Neural progenitor cell (in vitro differentiated cells): ENCODE measurements around the gene RHOBTB3. TPM values are rescaled to one million over a fixed set of nuclear protein-coding genes. Genes with fewer than 3 reads are reported as not detected.

Source experiments
- DNase-seq: peaks from one replicate; pipeline ENCODE4 v3.0.0-alpha.2; 2016; ENCODE audit warnings: low spot score
- H2AFZ ChIP-seq: fragments of 200-600 bp; sonication (generic); replicated peaks from 2 replicates; pipeline ENCODE4 v1.6.1; 2016; ENCODE audit warnings: antibody characterized with exemption
- H3F3A ChIP-seq: fragments of 200-600 bp; sonication (generic); 2 replicates; pipeline ENCODE4 v1.6.1; 2016; ENCODE audit warnings: antibody characterized with exemption, low read depth
- H3K27ac ChIP-seq: fragments of 200-600 bp; sonication (generic); 2 replicates; pipeline ENCODE4 v1.5.1; 2016; ENCODE audit warnings: mild to moderate bottlenecking
- H3K27me3 ChIP-seq: fragments of 200-600 bp; sonication (generic); 2 replicates; pipeline ENCODE4 v1.6.1; 2016; ENCODE audit warnings: mild to moderate bottlenecking, moderate library complexity
- H3K36me3 ChIP-seq: fragments of 200-600 bp; sonication (generic); 2 replicates; pipeline ENCODE4 v1.5.1; 2016
- H3K4me1 ChIP-seq: fragments of 200-600 bp; sonication (generic); 2 replicates; pipeline ENCODE4 v1.6.1; 2016; ENCODE audit warnings: mixed run types
- H3K4me2 ChIP-seq: fragments of 200-600 bp; sonication (generic); 2 replicates; pipeline ENCODE4 v1.6.1; 2016
- H3K4me3 ChIP-seq: fragments of 200-600 bp; sonication (generic); 2 replicates; pipeline ENCODE4 v1.5.1; 2016
- H3K79me2 ChIP-seq: fragments of 200-600 bp; sonication (generic); 2 replicates; pipeline ENCODE4 v1.6.1; 2016; ENCODE audit warnings: low read depth
- H3K9ac ChIP-seq: fragments of 200-600 bp; sonication (generic); 2 replicates; pipeline ENCODE4 v1.6.1; 2016
- H3K9me3 ChIP-seq: fragments of 200-600 bp; sonication (generic); 2 replicates; pipeline ENCODE4 v1.5.1; 2016; ENCODE audit warnings: low read depth
- H4K20me1 ChIP-seq: fragments of 200-600 bp; sonication (generic); 2 replicates; pipeline ENCODE4 v1.6.1; 2016; ENCODE audit warnings: low read depth
- H3K27ac Mint-ChIP-seq: 3 replicates; pipeline ENCODE4 v1.8.0; 2021; ENCODE audit warnings: mixed read lengths
- H3K27me3 Mint-ChIP-seq: 2 replicates; pipeline ENCODE4 v1.8.0; 2022; ENCODE audit warnings: low read depth, mild to moderate bottlenecking, inconsistent platforms, moderate library complexity, mixed read lengths; ENCODE audit not compliant: insufficient read depth
- H3K36me3 Mint-ChIP-seq: 3 replicates; pipeline ENCODE4 v1.8.0; 2021; ENCODE audit warnings: mixed read lengths
- H3K4me1 Mint-ChIP-seq: 3 replicates; pipeline ENCODE4 v1.8.0; 2021; ENCODE audit warnings: mixed read lengths
- H3K4me3 Mint-ChIP-seq: 3 replicates; pipeline ENCODE4 v1.8.0; 2021; ENCODE audit warnings: mild to moderate bottlenecking, moderate library complexity, mixed read lengths
- H3K9me3 Mint-ChIP-seq: 3 replicates; pipeline ENCODE4 v1.8.0; 2020; ENCODE audit warnings: mixed read lengths
- EZH2 ChIP-seq: fragments of 200-600 bp; sonication (generic); IDR thresholded peaks from 2 replicates; pipeline ENCODE4 v1.6.1; 2017; ENCODE audit warnings: antibody characterized with exemption, mild to moderate bottlenecking, moderate library complexity
- EZH2phosphoT487 ChIP-seq: fragments of 200-600 bp; sonication (generic); IDR thresholded peaks from 2 replicates; pipeline ENCODE4 v1.6.1; 2017; ENCODE audit warnings: antibody characterized with exemption
- total RNA-seq: library from RNA; depleted of rRNA; stranded (reverse); fragments of >200 nt; gene quantifications from 2 replicates; pipeline ENCODE4 v1.2.3, GENCODE V29; 2015; ENCODE audit warnings: low replicate concordance
- TF ChIP-seq, protein P1 (sequence below): fragments of 200-600 bp; sonication (generic); IDR thresholded peaks from 2 replicates; pipeline ENCODE4 v1.5.1; 2017; ENCODE audit warnings: antibody characterized with exemption, mild to moderate bottlenecking

The RHOBTB3 gene
- total RNA-seq, 1 donor from 2014 or later, result 3.6 TPM

DNA sequence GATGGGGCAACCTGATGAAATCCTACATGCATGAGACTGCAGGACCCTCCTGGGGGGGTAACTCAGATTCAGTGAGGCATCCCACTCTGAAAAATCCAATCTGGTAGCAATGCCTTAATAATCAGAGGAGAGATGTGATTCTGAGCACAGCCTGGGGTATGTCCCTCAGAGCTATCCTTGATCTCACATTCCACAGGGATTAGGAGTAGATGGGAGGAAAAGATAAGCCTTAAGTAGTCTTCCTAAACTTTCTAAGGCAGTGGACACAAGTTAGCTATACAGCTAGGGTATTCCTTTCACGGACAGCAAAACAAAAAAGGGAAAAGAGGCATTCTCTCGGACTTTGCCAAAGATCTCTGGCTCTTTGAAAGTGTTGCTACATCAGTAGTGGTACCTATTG is 44.5 kb upstream of the RHOBTB3 start:
- H3K36me3 Mint-ChIP-seq, result no peaks in the 10 kb centered on the region
- H3K9ac ChIP-seq, result no peak overlapping the region
- no peaks in the 10 kb centered on the region for H3F3A ChIP-seq
- peaks cover 4% of the 10 kb centered on the region for H3K4me1 Mint-ChIP-seq
- H3K27me3 Mint-ChIP-seq, result no peaks in the 10 kb centered on the region
- H3K27me3 ChIP-seq, result no peaks in the 10 kb centered on the region
- no peak overlapping the region for H3K27ac Mint-ChIP-seq
- peaks cover 21% of the 10 kb centered on the region for H3K4me1 ChIP-seq
- H3K9me3 ChIP-seq, result no peaks in the 10 kb centered on the region
- H3K27ac ChIP-seq, result peak overlapping the region; percentile 56
- no peaks in the 10 kb centered on the region for H4K20me1 ChIP-seq
- H2AFZ ChIP-seq, result no peak overlapping the region
- no peaks in the 10 kb centered on the region for H3K36me3 ChIP-seq
- peak overlapping the region; percentile 55 for H3K4me2 ChIP-seq
- H3K79me2 ChIP-seq, result no peaks in the 10 kb centered on the region
- no peak for TF ChIP-seq EZH2
- TF ChIP-seq, protein P1, sequence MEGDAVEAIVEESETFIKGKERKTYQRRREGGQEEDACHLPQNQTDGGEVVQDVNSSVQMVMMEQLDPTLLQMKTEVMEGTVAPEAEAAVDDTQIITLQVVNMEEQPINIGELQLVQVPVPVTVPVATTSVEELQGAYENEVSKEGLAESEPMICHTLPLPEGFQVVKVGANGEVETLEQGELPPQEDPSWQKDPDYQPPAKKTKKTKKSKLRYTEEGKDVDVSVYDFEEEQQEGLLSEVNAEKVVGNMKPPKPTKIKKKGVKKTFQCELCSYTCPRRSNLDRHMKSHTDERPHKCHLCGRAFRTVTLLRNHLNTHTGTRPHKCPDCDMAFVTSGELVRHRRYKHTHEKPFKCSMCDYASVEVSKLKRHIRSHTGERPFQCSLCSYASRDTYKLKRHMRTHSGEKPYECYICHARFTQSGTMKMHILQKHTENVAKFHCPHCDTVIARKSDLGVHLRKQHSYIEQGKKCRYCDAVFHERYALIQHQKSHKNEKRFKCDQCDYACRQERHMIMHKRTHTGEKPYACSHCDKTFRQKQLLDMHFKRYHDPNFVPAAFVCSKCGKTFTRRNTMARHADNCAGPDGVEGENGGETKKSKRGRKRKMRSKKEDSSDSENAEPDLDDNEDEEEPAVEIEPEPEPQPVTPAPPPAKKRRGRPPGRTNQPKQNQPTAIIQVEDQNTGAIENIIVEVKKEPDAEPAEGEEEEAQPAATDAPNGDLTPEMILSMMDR, result no peak
- TF ChIP-seq EZH2phosphoT487, result no peak
- peak; percentile 25 for DNase-seq
- H3K9me3 Mint-ChIP-seq, result no peaks in the 10 kb centered on the region
- H3K4me3 Mint-ChIP-seq, result no peak overlapping the region
- no peak overlapping the region for H3K4me3 ChIP-seq

DNA sequence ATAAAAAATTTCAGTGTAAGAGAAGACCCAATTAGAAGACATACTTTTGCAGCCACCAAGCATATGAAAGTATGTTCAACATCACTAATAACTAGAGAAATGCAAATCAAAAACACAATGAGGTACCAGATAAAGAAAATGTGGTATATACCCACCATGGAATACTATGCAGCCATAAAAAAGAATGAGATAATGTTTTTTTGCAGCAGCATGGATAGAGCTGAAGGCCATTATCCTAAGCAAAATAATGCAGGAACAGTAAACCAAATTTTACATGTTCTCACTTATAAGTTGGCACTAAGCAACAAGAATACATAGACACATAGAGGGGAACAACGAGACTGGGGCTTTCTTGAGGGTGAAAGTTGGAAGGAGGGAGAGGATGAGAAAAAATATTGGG is 41.5 kb upstream of the RHOBTB3 start:
- no peak overlapping the region for H3K4me3 Mint-ChIP-seq
- H3K27me3 Mint-ChIP-seq, result no peaks in the 10 kb centered on the region
- Histone ChIP-seq H3F3A (no peaks in the 10 kb centered on the region), H3K9ac (no peak overlapping the region), H3K9me3 (no peaks in the 10 kb centered on the region), H3K4me1 (peaks cover 13% of the 10 kb centered on the region), H3K4me2 (no peak overlapping the region), H3K4me3 (no peak overlapping the region), H3K27ac (no peak overlapping the region), H3K36me3 (no peaks in the 10 kb centered on the region), H3K79me2 (no peaks in the 10 kb centered on the region), H4K20me1 (no peaks in the 10 kb centered on the region), H2AFZ (no peak overlapping the region), H3K27me3 (no peaks in the 10 kb centered on the region)
- TF ChIP-seq, protein P1, result no peak
- no peak for TF ChIP-seq EZH2
- TF ChIP-seq EZH2phosphoT487, result no peak
- no peaks in the 10 kb centered on the region for H3K9me3 Mint-ChIP-seq
- no peak overlapping the region for H3K27ac Mint-ChIP-seq
- no peaks in the 10 kb centered on the region for H3K36me3 Mint-ChIP-seq
- no peak for DNase-seq
- peaks cover 4% of the 10 kb centered on the region for H3K4me1 Mint-ChIP-seq

DNA sequence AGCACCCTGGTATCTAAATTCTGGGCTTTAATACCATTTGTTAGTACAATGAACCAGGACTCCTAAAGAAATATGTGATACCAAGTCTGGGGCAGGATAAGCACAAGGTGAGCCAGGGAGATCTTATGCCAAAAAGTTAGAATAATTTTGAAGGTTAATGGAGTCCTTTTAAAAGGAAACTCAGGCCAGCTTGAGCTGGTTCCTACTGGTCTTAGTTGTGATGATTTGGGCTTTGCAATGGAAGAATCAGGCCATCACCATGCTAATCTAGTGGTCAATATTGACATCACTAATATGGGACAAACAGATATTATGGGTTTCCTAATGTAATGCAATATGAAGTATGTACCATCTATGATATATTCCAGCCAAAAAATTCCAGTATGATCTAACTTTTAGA is 40.8 kb upstream of the RHOBTB3 start:
- Mint-ChIP-seq H3K27me3 (no peaks in the 10 kb centered on the region), H3K27ac (no peak overlapping the region), H3K9me3 (no peaks in the 10 kb centered on the region), H3K4me3 (no peak overlapping the region), H3K4me1 (peaks cover 4% of the 10 kb centered on the region), H3K36me3 (no peaks in the 10 kb centered on the region)
- Histone ChIP-seq H3K4me2 (no peak overlapping the region), H3K9ac (no peak overlapping the region), H3K9me3 (no peaks in the 10 kb centered on the region), H3K4me3 (no peak overlapping the region), H3K4me1 (peaks cover 13% of the 10 kb centered on the region), H3F3A (no peaks in the 10 kb centered on the region), H4K20me1 (no peaks in the 10 kb centered on the region), H3K36me3 (no peaks in the 10 kb centered on the region), H3K79me2 (no peaks in the 10 kb centered on the region), H2AFZ (no peak overlapping the region), H3K27me3 (no peaks in the 10 kb centered on the region), H3K27ac (no peak overlapping the region)
- TF ChIP-seq, protein P1, result no peak
- no peak for TF ChIP-seq EZH2
- TF ChIP-seq EZH2phosphoT487, result no peak
- DNase-seq, result no peak
